AG04449 (cell line): ENCODE measurements around the gene CPHXL2.

Source experiments
- CTCF ChIA-PET: fragments of 350-600 bp; formaldehyde crosslinking; extraction: SDS; loops from one replicate; lab custom pipeline; 2021; ENCODE audit warnings: antibody characterized with exemption; lab: Yijun Ruan, JAX
- POLR2A ChIA-PET: fragments of 400-600, 350-600 bp; formaldehyde crosslinking; extraction: SDS; loops from one replicate; lab custom pipeline; 2020; ENCODE audit warnings: antibody characterized with exemption, inconsistent platforms; lab: Yijun Ruan, JAX
- DNase-seq: peaks from one replicate; pipeline ENCODE4 v3.0.0-alpha.2; 2010; ENCODE audit warnings: low read depth, low spot score
- H3K4me3 ChIP-seq: 2 replicates; pipeline ENCODE4 v1.5.1; 2011; ENCODE audit warnings: low read depth, mild to moderate bottlenecking, control low read depth, low read length
- CTCF ChIP-seq: IDR thresholded peaks from one replicate; pipeline ENCODE4 v1.5.1; 2011; ENCODE audit warnings: mild to moderate bottlenecking, moderate library complexity, low read length, control low read depth, inconsistent platforms; ENCODE audit not compliant: insufficient read depth; ENCODE audit errors: missing control alignments

Gene CPHXL2

GRCh38 chr16:75676909-75677308 lies at the start of gene CPHXL2:
Gene CPHXL2, minus strand, starts transcription at chr16:75677009. Its CDS starts 10 bp downstream, at chr16:75676999.
- TF ChIP-seq CTCF: no peak
- POLR2A ChIA-PET: no interaction called here
- no peak for DNase-seq
- CTCF ChIA-PET: interaction anchor here (1.1 kb wide), 1 partner anchor 87 kb away, joined by 3 read pairs; no protein-coding TSS in a partner anchor
- H3K4me3 ChIP-seq: no peak within 1 kb of the TSS

GRCh38 chr16:75726390-75726789 lies 49.6 kb upstream of the CPHXL2 start, which contains the start of gene CPHXL:
Gene CPHXL, minus strand, starts transcription at chr16:75726490. Its CDS starts 48 bp downstream, at chr16:75726442.
- TF ChIP-seq CTCF: no peak
- H3K4me3 ChIP-seq: no peak within 1 kb of the TSS
- ChIA-PET POLR2A (no interaction called here), CTCF (no interaction called here)
- no peak for DNase-seq

GRCh38 chr16:75718452-75718851 lies 41.6 kb upstream of the CPHXL2 start:
- POLR2A ChIA-PET: no interaction called here
- DNase-seq: no peak
- H3K4me3 ChIP-seq: no peak overlapping the region
- CTCF ChIA-PET: no interaction called here
- no peak for TF ChIP-seq CTCF

GRCh38 chr16:75714661-75715060 lies 37.9 kb upstream of the CPHXL2 start:
- ChIA-PET CTCF (no interaction called here), POLR2A (no interaction called here)

GRCh38 chr16:75710344-75710743 lies 33.5 kb upstream of the CPHXL2 start:
- no peak for TF ChIP-seq CTCF
- DNase-seq: no peak
- H3K4me3 ChIP-seq: no peak overlapping the region
- POLR2A ChIA-PET: no interaction called here
- CTCF ChIA-PET: no interaction called here

More at GRCh38 chr16:75714661-75715060, 37.9 kb upstream of the CPHXL2 start:
- no peak for DNase-seq
- H3K4me3 ChIP-seq: no peak overlapping the region
- TF ChIP-seq CTCF: no peak

- no peak overlapping the region for H3K4me3 ChIP-seq
- CTCF ChIA-PET: no interaction called here
- TF ChIP-seq CTCF: no peak
- DNase-seq: no peak
- POLR2A ChIA-PET: no interaction called here
These were observed 26.5 kb upstream of the CPHXL2 start for GRCh38 chr16:75703306-75703705.
